GM23338 (cell line): ENCODE results near the gene GPX1. TPM values are rescaled to one million over a fixed set of nuclear protein-coding genes. Genes with fewer than 3 reads are reported as not detected.

ENCODE experiments used
- ATAC-seq: fragments of 200-7000 bp; cut with Tn5 transposase; 3 replicates; pipeline ENCODE4 v1.9.1; 2020
- DNase-seq: peaks from one replicate; pipeline ENCODE4 v3.0.0-alpha.2; 2015; ENCODE audit warnings: low spot score
- H2AFZ ChIP-seq: fragments of 200-600 bp; sonication (generic); 2 replicates; pipeline ENCODE4 v1.8.0; 2016; ENCODE audit warnings: antibody characterized with exemption, mild to moderate bottlenecking, moderate library complexity
- H3F3A ChIP-seq: fragments of 200-600 bp; sonication (generic); replicated peaks from 2 replicates; pipeline ENCODE4 v1.8.0; 2017; ENCODE audit warnings: antibody characterized with exemption, mixed run types, low read depth
- H3K27ac ChIP-seq: fragments of 200-600 bp; sonication (generic); 2 replicates; pipeline ENCODE4 v1.6.1; 2016; ENCODE audit warnings: low read depth
- H3K27me3 ChIP-seq: fragments of 200-600 bp; sonication (generic); 2 replicates; pipeline ENCODE4 v1.8.0; 2016; ENCODE audit warnings: mild to moderate bottlenecking, mixed run types, moderate library complexity; ENCODE audit not compliant: insufficient read depth
- H3K36me3 ChIP-seq: fragments of 200-600 bp; sonication (generic); 2 replicates; pipeline ENCODE4 v1.8.0; 2016; ENCODE audit warnings: mild to moderate bottlenecking; ENCODE audit not compliant: insufficient read depth
- H3K4me1 ChIP-seq: fragments of 200-600 bp; sonication (generic); 2 replicates; pipeline ENCODE4 v1.8.0; 2016; ENCODE audit warnings: mild to moderate bottlenecking, moderate library complexity; ENCODE audit not compliant: insufficient read depth
- H3K4me2 ChIP-seq: fragments of 200-600 bp; sonication (generic); 2 replicates; pipeline ENCODE4 v1.7.1; 2017; ENCODE audit warnings: mixed run types
- H3K4me3 ChIP-seq: fragments of 200-600 bp; sonication (generic); 2 replicates; pipeline ENCODE4 v1.6.1; 2016; ENCODE audit warnings: mixed run types
- H3K79me2 ChIP-seq: fragments of 200-600 bp; sonication (generic); replicated peaks from 2 replicates; pipeline ENCODE4 v1.8.0; 2017; ENCODE audit warnings: mild to moderate bottlenecking; ENCODE audit not compliant: insufficient read depth
- H3K9me2 ChIP-seq: fragments of 200-600 bp; sonication (generic); 2 replicates; pipeline ENCODE4 v1.8.0; 2017; ENCODE audit not compliant: insufficient read depth
- H4K20me1 ChIP-seq: fragments of 200-600 bp; sonication (generic); replicated peaks from 2 replicates; pipeline ENCODE4 v1.8.0; 2017; ENCODE audit warnings: mild to moderate bottlenecking; ENCODE audit not compliant: insufficient read depth
- H3K27ac Mint-ChIP-seq: 2 replicates; pipeline ENCODE4 v1.8.0; 2020; ENCODE audit warnings: inconsistent platforms, mild to moderate bottlenecking, moderate library complexity, mixed read lengths
- H3K27me3 Mint-ChIP-seq: 3 replicates; pipeline ENCODE4 v1.8.0; 2022; ENCODE audit warnings: low read depth, mild to moderate bottlenecking, moderate library complexity, mixed read lengths, inconsistent platforms; ENCODE audit not compliant: insufficient read depth, poor library complexity
- H3K36me3 Mint-ChIP-seq: 3 replicates; pipeline ENCODE4 v1.8.0; 2021; ENCODE audit warnings: low read depth, mild to moderate bottlenecking, inconsistent platforms, moderate library complexity, mixed read lengths
- H3K4me1 Mint-ChIP-seq: 3 replicates; pipeline ENCODE4 v1.8.0; 2020; ENCODE audit warnings: mild to moderate bottlenecking, inconsistent platforms, mixed read lengths
- H3K4me3 Mint-ChIP-seq: 3 replicates; pipeline ENCODE4 v1.8.0; 2021; ENCODE audit warnings: moderate library complexity, mild to moderate bottlenecking, inconsistent platforms, mixed read lengths
- H3K9me3 Mint-ChIP-seq: 3 replicates; pipeline ENCODE4 v1.8.0; 2020; ENCODE audit warnings: moderate library complexity, mild to moderate bottlenecking, inconsistent platforms, mixed read lengths
- CREB1 ChIP-seq: fragments of 250-450 bp; sonication (Bioruptor Pico); IDR thresholded peaks from 2 replicates; pipeline ENCODE4 v1.5.0; 2020; ENCODE audit warnings: low read depth, mild to moderate bottlenecking, moderate library complexity
- EZH2 ChIP-seq: fragments of 200-600 bp; sonication (generic); IDR thresholded peaks from one replicate; pipeline ENCODE4 v1.8.0; 2017; ENCODE audit warnings: antibody characterized with exemption, mild to moderate bottlenecking, low read depth; ENCODE audit not compliant: unreplicated experiment
- EZH2phosphoT487 ChIP-seq: fragments of 200-600 bp; sonication (generic); IDR thresholded peaks from one replicate; pipeline ENCODE4 v1.8.1; 2018; ENCODE audit warnings: antibody characterized with exemption; ENCODE audit not compliant: unreplicated experiment
- JUNB ChIP-seq: IDR thresholded peaks from one replicate; pipeline ENCODE4 v1.6.1; 2016; ENCODE audit warnings: antibody characterized with exemption; ENCODE audit not compliant: unreplicated experiment
- NANOG ChIP-seq: IDR thresholded peaks from 2 replicates; pipeline ENCODE4 v1.6.1; 2016; ENCODE audit warnings: antibody characterized with exemption, borderline replicate concordance
- POLR2AphosphoS5 ChIP-seq: IDR thresholded peaks from 2 replicates; pipeline ENCODE4 v1.6.1; 2016; ENCODE audit warnings: antibody characterized with exemption, low read depth
- STAT1 ChIP-seq: IDR thresholded peaks from one replicate; pipeline ENCODE4 v1.6.1; 2016; ENCODE audit warnings: antibody characterized with exemption; ENCODE audit not compliant: unreplicated experiment
- ZNF114 ChIP-seq: fragments of 250-450 bp; sonication (Bioruptor Pico); IDR thresholded peaks from 2 replicates; pipeline ENCODE4 v1.5.0; 2020; ENCODE audit warnings: mild to moderate bottlenecking, moderate library complexity
- ZNF331 ChIP-seq: fragments of 250-450 bp; sonication (Bioruptor Pico); IDR thresholded peaks from 2 replicates; pipeline ENCODE4 v1.5.0; 2020; ENCODE audit warnings: low read depth, mild to moderate bottlenecking, moderate library complexity
- polyA plus RNA-seq: library from polyadenylated mRNA; unstranded; fragments of >200 nt; fragmentation: Nextera tagmentation; extraction: Ambion mirVana; gene quantifications from 2 replicates; pipeline ENCODE4 v1.2.1, GENCODE V29; 2016
- total RNA-seq: library from RNA; depleted of rRNA; stranded (reverse); fragments of >200 nt; shearing (Covaris generic); gene quantifications from 2 replicates; pipeline ENCODE4 v1.2.3, GENCODE V29; 2014
- TF ChIP-seq, protein P1 (sequence below): IDR thresholded peaks from one replicate; pipeline ENCODE4 v1.6.1; 2018; ENCODE audit warnings: antibody characterized with exemption; ENCODE audit not compliant: unreplicated experiment
- TF ChIP-seq, protein P2 (sequence below), 2 experiments: fragments of 200-600 bp in 1 of 2; sonication (generic) in 1 of 2; conservative IDR thresholded peaks; 2 replicates each; pipeline versions ENCODE4 v1.5.1 to v1.6.1; 2016 to 2017; ENCODE audit warnings: antibody characterized with exemption in 2 of 2, low read depth in 2 of 2, mild to moderate bottlenecking in 2 of 2, moderate library complexity in 1 of 2
- TF ChIP-seq, protein P3 (sequence below): fragments of 250-450 bp; sonication (Bioruptor Pico); IDR thresholded peaks from 2 replicates; pipeline ENCODE4 v1.5.0; 2020; ENCODE audit warnings: mild to moderate bottlenecking, moderate library complexity
- TF ChIP-seq, protein P4 (sequence below): IDR thresholded peaks from 2 replicates; pipeline ENCODE4 v1.6.1; 2016; ENCODE audit warnings: antibody characterized with exemption

GPX1 gene
- total and polyA plus RNA-seq, 2 experiments from 2014 or later = 247 to 394 TPM

DNA sequence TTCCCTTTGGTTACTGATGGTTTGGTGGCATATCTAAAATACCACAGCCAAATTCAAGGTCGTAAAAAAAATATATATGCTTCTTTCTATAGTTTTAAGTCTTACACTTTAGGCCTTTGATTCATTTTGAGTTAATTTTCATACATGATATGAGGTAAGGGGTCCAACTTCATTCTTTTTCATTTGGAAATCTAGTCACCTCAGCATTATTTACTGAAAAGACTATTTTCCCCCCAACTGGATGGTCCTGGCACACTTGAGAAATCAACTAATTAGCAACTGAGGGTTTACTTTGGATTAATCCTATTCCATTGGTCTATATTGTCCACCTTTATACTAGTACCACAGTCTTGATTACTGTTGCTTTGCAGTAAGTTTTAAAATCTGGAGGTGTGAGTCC lies 27.5 kb upstream of the GPX1 start:
- DNase-seq (no peak), ATAC-seq (no peak)
- Mint-ChIP-seq H3K4me3 (no peak overlapping the region), H3K36me3 (peaks cover 3% of the 10 kb centered on the region; the same call in 2 of the 3 replicates), H3K4me1 (no peaks in the 10 kb centered on the region), H3K9me3 (no peaks in the 10 kb centered on the region), H3K27me3 (no peaks in the 10 kb centered on the region), H3K27ac (no peak overlapping the region)
- H3K36me3 ChIP-seq = no peaks in the 10 kb centered on the region
- no peaks in the 10 kb centered on the region for H3K9me2 ChIP-seq
- peaks cover 47% of the 10 kb centered on the region for H4K20me1 ChIP-seq
- no peak overlapping the region for H3K4me2 ChIP-seq
- H3K4me3 ChIP-seq = no peak overlapping the region
- no peaks in the 10 kb centered on the region for H3K4me1 ChIP-seq
- no peak overlapping the region for H3K27ac ChIP-seq
- no peaks in the 10 kb centered on the region for H3K27me3 ChIP-seq
- TF ChIP-seq ZNF331 (no peak), POLR2AphosphoS5 (no peak), JUNB (no peak), EZH2 (no peak), EZH2phosphoT487 (no peak), STAT1 (no peak), ZNF114 (CRISPR knock-in tag) (no peak), NANOG (no peak), CREB1 (CRISPR knock-in tag) (no peak)
- TF ChIP-seq, protein P1, sequence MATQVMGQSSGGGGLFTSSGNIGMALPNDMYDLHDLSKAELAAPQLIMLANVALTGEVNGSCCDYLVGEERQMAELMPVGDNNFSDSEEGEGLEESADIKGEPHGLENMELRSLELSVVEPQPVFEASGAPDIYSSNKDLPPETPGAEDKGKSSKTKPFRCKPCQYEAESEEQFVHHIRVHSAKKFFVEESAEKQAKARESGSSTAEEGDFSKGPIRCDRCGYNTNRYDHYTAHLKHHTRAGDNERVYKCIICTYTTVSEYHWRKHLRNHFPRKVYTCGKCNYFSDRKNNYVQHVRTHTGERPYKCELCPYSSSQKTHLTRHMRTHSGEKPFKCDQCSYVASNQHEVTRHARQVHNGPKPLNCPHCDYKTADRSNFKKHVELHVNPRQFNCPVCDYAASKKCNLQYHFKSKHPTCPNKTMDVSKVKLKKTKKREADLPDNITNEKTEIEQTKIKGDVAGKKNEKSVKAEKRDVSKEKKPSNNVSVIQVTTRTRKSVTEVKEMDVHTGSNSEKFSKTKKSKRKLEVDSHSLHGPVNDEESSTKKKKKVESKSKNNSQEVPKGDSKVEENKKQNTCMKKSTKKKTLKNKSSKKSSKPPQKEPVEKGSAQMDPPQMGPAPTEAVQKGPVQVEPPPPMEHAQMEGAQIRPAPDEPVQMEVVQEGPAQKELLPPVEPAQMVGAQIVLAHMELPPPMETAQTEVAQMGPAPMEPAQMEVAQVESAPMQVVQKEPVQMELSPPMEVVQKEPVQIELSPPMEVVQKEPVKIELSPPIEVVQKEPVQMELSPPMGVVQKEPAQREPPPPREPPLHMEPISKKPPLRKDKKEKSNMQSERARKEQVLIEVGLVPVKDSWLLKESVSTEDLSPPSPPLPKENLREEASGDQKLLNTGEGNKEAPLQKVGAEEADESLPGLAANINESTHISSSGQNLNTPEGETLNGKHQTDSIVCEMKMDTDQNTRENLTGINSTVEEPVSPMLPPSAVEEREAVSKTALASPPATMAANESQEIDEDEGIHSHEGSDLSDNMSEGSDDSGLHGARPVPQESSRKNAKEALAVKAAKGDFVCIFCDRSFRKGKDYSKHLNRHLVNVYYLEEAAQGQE = no peak
- TF ChIP-seq, protein P2, sequence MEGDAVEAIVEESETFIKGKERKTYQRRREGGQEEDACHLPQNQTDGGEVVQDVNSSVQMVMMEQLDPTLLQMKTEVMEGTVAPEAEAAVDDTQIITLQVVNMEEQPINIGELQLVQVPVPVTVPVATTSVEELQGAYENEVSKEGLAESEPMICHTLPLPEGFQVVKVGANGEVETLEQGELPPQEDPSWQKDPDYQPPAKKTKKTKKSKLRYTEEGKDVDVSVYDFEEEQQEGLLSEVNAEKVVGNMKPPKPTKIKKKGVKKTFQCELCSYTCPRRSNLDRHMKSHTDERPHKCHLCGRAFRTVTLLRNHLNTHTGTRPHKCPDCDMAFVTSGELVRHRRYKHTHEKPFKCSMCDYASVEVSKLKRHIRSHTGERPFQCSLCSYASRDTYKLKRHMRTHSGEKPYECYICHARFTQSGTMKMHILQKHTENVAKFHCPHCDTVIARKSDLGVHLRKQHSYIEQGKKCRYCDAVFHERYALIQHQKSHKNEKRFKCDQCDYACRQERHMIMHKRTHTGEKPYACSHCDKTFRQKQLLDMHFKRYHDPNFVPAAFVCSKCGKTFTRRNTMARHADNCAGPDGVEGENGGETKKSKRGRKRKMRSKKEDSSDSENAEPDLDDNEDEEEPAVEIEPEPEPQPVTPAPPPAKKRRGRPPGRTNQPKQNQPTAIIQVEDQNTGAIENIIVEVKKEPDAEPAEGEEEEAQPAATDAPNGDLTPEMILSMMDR (conservative IDR thresholded peaks at IDR 0.05; ENCODE audit: low read depth in 2 of 2) = no peak
- TF ChIP-seq, protein P3, sequence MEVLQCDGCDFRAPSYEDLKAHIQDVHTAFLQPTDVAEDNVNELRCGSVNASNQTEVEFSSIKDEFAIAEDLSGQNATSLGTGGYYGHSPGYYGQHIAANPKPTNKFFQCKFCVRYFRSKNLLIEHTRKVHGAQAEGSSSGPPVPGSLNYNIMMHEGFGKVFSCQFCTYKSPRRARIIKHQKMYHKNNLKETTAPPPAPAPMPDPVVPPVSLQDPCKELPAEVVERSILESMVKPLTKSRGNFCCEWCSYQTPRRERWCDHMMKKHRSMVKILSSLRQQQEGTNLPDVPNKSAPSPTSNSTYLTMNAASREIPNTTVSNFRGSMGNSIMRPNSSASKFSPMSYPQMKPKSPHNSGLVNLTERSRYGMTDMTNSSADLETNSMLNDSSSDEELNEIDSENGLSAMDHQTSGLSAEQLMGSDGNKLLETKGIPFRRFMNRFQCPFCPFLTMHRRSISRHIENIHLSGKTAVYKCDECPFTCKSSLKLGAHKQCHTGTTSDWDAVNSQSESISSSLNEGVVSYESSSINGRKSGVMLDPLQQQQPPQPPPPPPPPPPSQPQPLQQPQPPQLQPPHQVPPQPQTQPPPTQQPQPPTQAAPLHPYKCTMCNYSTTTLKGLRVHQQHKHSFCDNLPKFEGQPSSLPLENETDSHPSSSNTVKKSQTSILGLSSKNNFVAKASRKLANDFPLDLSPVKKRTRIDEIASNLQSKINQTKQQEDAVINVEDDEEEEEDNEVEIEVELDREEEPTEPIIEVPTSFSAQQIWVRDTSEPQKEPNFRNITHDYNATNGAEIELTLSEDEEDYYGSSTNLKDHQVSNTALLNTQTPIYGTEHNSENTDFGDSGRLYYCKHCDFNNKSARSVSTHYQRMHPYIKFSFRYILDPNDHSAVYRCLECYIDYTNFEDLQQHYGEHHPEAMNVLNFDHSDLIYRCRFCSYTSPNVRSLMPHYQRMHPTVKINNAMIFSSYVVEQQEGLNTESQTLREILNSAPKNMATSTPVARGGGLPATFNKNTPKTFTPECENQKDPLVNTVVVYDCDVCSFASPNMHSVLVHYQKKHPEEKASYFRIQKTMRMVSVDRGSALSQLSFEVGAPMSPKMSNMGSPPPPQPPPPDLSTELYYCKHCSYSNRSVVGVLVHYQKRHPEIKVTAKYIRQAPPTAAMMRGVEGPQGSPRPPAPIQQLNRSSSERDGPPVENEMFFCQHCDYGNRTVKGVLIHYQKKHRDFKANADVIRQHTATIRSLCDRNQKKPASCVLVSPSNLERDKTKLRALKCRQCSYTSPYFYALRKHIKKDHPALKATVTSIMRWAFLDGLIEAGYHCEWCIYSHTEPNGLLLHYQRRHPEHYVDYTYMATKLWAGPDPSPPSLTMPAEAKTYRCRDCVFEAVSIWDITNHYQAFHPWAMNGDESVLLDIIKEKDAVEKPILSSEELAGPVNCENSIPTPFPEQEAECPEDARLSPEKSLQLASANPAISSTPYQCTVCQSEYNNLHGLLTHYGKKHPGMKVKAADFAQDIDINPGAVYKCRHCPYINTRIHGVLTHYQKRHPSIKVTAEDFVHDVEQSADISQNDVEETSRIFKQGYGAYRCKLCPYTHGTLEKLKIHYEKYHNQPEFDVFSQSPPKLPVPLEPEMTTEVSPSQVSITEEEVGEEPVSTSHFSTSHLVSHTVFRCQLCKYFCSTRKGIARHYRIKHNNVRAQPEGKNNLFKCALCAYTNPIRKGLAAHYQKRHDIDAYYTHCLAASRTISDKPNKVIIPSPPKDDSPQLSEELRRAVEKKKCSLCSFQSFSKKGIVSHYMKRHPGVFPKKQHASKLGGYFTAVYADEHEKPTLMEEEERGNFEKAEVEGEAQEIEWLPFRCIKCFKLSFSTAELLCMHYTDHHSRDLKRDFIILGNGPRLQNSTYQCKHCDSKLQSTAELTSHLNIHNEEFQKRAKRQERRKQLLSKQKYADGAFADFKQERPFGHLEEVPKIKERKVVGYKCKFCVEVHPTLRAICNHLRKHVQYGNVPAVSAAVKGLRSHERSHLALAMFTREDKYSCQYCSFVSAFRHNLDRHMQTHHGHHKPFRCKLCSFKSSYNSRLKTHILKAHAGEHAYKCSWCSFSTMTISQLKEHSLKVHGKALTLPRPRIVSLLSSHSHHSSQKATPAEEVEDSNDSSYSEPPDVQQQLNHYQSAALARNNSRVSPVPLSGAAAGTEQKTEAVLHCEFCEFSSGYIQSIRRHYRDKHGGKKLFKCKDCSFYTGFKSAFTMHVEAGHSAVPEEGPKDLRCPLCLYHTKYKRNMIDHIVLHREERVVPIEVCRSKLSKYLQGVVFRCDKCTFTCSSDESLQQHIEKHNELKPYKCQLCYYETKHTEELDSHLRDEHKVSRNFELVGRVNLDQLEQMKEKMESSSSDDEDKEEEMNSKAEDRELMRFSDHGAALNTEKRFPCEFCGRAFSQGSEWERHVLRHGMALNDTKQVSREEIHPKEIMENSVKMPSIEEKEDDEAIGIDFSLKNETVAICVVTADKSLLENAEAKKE (CRISPR knock-in tag) = no peak
- TF ChIP-seq, protein P4, sequence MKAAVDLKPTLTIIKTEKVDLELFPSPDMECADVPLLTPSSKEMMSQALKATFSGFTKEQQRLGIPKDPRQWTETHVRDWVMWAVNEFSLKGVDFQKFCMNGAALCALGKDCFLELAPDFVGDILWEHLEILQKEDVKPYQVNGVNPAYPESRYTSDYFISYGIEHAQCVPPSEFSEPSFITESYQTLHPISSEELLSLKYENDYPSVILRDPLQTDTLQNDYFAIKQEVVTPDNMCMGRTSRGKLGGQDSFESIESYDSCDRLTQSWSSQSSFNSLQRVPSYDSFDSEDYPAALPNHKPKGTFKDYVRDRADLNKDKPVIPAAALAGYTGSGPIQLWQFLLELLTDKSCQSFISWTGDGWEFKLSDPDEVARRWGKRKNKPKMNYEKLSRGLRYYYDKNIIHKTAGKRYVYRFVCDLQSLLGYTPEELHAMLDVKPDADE = no peak
- H3F3A ChIP-seq = peaks cover 4% of the 10 kb centered on the region; the same call in 1 of the 2 replicates
- H2AFZ ChIP-seq = no peak overlapping the region
- peaks cover 100% of the 10 kb centered on the region for H3K79me2 ChIP-seq
